ENCODE results near the gene LAMA3.

The LAMA3 gene

DNA sequence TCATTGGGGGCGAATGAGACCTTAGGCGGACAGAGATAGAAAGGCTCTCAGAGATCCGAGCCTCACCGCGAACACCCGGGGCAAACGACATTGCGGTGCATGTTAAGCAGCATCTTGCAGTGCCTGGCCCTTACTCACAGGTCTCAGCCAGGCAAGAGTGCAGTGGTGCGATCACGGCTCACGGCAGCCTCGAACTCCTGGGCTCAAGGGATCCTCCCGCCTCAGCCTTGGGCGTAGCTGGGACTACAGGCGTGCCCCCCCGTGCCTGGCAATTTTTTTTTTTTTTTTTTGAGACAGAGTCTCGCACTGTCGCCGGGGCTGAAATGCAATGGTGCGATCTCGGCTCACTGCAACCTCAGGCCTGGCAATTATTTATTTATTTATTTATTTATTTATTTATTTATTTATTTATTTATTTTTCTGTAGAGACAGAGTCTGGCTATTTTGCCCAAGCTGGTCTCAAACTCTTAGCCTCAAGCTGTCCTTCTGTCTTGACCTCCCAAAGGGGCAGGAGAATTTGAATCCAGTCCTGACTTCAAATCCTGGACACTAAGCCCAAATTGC lies 1.3 kb downstream of the LAMA3 start:
- no peak for DNase-seq (ENCODE audit: low read depth in 2 of 2)
- TF ChIP-seq, protein P1, sequence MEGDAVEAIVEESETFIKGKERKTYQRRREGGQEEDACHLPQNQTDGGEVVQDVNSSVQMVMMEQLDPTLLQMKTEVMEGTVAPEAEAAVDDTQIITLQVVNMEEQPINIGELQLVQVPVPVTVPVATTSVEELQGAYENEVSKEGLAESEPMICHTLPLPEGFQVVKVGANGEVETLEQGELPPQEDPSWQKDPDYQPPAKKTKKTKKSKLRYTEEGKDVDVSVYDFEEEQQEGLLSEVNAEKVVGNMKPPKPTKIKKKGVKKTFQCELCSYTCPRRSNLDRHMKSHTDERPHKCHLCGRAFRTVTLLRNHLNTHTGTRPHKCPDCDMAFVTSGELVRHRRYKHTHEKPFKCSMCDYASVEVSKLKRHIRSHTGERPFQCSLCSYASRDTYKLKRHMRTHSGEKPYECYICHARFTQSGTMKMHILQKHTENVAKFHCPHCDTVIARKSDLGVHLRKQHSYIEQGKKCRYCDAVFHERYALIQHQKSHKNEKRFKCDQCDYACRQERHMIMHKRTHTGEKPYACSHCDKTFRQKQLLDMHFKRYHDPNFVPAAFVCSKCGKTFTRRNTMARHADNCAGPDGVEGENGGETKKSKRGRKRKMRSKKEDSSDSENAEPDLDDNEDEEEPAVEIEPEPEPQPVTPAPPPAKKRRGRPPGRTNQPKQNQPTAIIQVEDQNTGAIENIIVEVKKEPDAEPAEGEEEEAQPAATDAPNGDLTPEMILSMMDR (IDR thresholded peaks at IDR 0.05; ENCODE audit: low read depth, low read length): no peak
- no peak overlapping the region for H3K4me3 ChIP-seq (replicated peaks in 1 of 2; ENCODE audit: low read depth in 2 of 2, low read length in 2 of 2)

DNA sequence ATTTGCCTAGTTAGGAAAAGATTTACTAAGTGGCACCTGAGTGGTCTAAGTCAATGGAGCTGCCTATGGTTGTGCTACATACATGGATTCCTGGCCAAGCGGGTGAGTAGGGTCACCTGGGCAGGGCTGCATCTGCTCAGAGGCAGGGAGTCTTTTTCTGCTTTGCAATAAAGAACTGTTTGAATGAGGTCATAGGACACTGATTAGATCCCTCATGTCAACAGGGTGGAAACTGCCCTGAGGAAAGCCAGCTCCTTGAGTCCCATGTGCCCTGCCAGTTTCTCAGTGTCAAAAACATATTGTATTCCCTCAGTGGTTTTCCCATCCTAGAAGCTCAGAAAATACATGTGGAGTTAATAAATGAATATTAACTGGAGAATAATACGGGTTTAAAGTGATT lies 4.6 kb downstream of the LAMA3 start:
- DNase-seq (ENCODE audit: low read depth in 2 of 2): no peak
- no peak overlapping the region for H3K4me3 ChIP-seq (replicated peaks in 1 of 2; ENCODE audit: low read depth in 2 of 2, low read length in 2 of 2)
- TF ChIP-seq, protein P1 (IDR thresholded peaks at IDR 0.05; ENCODE audit: low read depth, low read length): no peak

DNA sequence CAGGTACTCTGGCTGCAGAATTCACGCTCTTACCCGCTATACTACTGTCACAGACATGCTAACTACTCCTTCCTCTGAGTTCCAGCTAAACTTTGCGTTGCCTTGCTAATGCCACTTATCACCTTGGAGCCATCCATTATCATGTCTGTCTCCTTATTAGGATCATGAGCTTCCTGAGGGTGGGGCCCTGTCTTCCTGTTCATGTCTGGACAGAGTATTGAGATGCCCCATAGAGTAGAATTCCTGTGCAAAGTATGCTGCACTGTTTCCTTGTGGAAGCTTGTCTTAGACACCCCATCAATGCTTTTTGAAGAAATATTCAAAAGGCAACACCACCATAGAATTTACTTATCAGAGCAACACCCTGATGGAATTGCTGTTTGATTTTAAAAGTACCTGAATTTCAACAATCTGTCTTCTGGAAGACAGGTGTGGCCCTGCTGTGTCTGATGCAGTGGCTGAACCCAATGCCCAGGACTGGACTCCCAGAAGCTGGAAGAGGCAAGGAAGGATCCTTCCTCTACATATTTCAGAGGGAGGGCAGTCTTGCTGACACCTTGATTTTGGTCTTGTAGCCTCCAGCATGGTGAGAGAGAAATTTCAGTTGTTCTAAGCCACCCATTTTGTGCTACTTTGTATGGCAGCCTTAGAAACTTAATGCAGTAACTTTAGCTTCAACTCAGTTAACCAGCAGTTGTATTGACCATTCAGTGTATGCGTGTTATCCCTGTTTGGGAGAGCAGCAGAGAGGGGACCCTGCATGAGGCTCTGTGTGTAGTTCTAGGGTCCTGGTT lies 5.6 kb downstream of the LAMA3 start:
- no peak overlapping the region for H3K4me3 ChIP-seq (replicated peaks in 1 of 2; ENCODE audit: low read depth in 2 of 2, low read length in 2 of 2)
- DNase-seq (ENCODE audit: low read depth in 2 of 2): no peak
- TF ChIP-seq, protein P1 (IDR thresholded peaks at IDR 0.05; ENCODE audit: low read depth, low read length): no peak

DNA sequence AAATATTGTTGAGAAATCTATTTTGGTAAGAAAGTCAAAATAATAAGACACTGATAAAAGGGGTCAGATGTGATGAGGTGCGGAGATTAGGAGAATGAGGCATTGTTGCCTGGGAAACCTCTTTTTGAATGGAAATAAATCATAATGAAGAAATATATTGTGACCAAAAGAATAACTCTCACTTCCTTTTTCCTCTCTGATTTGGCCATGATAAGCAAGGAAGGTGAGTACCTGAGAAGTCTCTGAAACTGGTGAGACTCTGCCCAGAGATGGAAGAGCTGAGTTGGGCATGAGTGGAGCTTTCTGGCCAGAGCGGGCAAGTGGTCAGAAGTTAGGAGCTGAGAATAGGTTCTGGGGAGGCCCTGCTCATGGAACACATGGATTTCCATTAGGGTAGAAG lies 11.8 kb downstream of the LAMA3 start:
- no peak overlapping the region for H3K4me3 ChIP-seq (replicated peaks in 1 of 2; ENCODE audit: low read depth in 2 of 2, low read length in 2 of 2)
- TF ChIP-seq, protein P1 (IDR thresholded peaks at IDR 0.05; ENCODE audit: low read depth, low read length): no peak
- DNase-seq (ENCODE audit: low read depth in 2 of 2): no peak

DNA sequence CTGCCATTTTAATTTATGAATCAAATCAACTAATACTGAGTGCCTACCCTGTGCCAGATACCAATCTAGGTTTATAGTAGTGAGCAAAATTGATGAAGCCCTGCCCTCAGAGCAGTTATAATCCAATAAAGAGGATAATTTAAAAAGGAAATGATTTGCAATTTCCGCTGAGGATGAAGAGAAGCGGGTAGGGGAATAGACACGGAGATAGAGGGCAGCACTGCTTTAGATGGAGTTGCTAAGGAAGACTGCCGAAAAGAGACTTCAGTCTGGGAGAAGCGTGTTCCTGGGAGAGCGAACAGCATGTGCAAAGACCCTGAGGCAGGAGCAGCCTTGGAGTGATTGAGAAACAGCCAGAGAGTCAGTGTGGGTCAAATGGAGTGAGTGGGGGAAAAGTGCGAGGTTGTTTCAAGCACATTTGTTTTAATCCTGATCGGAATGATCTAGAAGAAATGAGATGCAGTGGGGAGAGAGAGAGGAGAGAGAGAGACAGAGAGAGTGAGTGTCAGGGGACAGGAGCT lies 12.4 kb downstream of the LAMA3 start:
- no peak for DNase-seq (ENCODE audit: low read depth in 2 of 2)
- TF ChIP-seq, protein P1 (IDR thresholded peaks at IDR 0.05; ENCODE audit: low read depth, low read length): no peak

DNA sequence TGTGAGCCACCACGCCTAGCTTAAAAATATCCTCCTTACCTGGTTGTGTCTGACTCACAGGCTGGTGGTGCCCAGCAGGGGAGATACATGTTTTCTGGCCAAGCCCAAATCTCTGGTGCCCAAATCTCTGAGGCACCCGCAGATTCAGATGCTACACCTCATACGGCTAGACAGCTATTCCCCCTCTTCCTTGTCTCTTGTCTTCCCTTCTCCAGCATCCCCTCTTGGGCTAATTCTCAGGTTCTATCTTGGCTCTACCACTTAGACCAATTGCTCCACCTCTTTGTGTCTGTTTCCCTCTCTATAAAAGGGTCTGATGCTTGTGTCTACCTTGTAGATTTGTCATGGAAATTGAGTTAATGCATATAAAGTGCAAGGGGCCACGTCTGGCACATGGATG lies 13.4 kb downstream of the LAMA3 start:
- TF ChIP-seq, protein P1 (IDR thresholded peaks at IDR 0.05; ENCODE audit: low read depth, low read length): no peak
- H3K4me3 ChIP-seq (replicated peaks in 1 of 2; ENCODE audit: low read depth in 2 of 2, low read length in 2 of 2): no peak overlapping the region
- DNase-seq (ENCODE audit: low read depth in 2 of 2): no peak

More for the DNA sequence above, 12.4 kb downstream of the LAMA3 start:
- H3K4me3 ChIP-seq (replicated peaks in 1 of 2; ENCODE audit: low read depth in 2 of 2, low read length in 2 of 2): no peak overlapping the region
